HG03432 (cell line): ENCODE measurements around the gene ADARB2.

Source experiments
- ATAC-seq: cut with Tn5 transposase; IDR thresholded peaks from one replicate; pipeline ENCODE4 v1.9.1; 2021; ENCODE audit warnings: mild to moderate bottlenecking, moderate library complexity; ENCODE audit not compliant: unreplicated experiment

Gene ADARB2

DNA sequence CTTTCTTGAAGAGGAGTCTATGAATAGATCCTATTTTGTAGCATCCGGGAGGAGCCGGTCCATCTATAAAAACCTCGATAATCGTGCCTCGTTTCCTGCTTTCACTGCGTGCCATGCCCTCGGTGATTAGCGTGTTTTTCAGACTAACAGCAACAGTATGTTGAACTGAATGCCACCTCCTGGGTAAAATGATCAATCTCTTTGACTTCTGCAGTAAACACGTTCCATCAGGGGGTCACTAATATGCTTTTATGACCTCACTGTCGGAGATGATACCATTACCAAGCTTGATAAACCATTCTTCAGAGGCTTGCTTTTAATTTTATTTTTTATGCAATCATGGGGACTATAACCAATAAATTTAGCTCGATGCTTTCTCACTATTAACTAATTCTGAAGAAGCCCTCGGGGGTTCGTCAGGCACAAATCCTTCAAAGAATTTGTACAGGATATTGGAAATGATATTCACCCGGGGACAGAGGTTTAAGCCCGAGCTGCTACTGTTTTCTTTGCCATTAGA, 228.3 kb downstream of the ADARB2 start:
- ATAC-seq, result no peak

GRCh38 chr10:1508096-1508495, 229.2 kb downstream of the ADARB2 start:
- no peak for ATAC-seq

GRCh38 chr10:1507436-1507835, 229.9 kb downstream of the ADARB2 start:
- ATAC-seq, result no peak

DNA sequence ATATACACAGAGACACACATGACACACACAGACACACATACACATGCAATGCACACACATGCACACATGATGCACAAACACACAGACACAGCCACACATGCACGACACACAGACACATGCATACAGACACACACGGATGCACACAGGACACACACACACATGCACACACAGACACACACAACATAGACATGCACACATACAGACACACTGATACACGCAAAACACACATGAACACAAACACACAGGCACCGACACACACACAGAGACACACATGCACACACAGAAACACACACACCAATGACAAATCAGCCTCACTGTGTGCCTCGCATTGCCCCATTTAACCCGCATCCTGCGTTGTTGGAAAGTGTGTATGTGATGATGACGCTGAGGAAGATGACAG, 232.4 kb downstream of the ADARB2 start:
- ATAC-seq, result no peak

DNA sequence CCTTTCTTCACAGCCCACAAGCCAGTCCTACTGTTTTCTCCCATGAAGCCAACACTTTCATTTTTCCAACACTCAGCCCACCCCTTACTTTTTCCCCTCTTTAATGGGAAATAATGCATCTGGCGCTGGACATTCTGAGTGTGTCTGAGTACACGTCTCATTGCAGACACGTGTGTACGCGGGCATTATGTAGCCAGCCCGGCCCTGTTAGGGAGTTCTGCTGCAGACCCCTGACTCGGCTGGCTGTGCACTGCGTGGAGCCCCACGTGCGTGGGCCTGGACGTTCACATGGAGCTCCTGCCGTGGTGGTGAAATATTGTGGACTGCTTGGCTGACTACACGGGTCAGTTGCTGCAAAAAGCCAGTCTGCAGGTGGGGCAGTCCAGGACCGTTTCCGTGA, 233.0 kb downstream of the ADARB2 start:
- no peak for ATAC-seq

GRCh38 chr10:1502451-1502850, 234.9 kb downstream of the ADARB2 start:
- no peak for ATAC-seq

DNA sequence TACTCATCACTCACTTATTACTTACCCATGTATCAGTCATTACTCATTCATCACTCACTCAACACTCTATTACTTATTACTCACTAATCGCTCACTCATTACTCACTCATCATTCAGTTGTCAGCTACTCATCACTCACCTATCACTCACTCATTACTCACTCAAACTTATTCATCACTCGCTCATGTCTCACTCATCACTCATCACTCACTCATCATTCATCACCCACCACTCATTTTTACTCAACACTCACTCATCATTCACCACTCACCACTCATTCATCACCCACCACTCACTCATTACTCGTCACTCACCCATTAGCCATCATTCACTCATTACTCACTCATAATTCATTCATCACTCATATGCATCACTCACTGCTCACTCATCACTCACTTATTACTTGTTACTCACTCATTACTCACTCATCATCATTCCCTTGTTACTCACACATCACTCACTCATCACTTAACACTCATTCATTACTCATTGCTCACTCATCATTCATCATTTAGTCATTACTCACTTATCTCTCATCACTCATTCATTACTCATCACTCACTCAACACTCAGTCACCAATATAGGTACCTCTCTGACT, 237.9 kb downstream of the ADARB2 start:
- ATAC-seq, result no peak

- ATAC-seq, result no peak
Observed at GRCh38 chr10:1498746-1499358, 238.5 kb downstream of the ADARB2 start.

DNA sequence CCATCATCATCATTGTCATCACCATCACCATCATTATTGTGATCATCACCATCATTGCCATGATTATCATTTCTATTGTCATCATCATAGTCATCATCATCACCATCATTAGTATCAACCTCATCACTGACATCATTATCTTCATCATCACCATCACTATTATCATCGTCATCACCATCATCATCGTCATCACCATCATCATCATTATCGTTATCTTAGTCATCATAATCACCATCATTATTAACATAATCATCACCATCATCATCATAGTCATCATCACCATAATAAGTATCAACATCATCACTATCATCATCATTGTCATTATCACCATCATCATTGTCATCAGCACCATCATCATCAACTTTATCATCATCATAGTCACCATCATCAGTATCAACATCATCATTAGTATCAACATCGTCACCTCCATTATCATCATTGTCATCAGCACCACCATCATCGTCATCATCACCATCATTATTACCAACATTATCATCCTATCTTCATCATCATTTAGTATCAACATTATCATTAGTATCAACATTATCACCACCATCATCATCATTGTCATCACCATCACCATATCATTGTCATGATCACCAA, 241.3 kb downstream of the ADARB2 start:
- no peak for ATAC-seq

GRCh38 chr10:1492641-1493040, 244.7 kb downstream of the ADARB2 start:
- no peak for ATAC-seq

DNA sequence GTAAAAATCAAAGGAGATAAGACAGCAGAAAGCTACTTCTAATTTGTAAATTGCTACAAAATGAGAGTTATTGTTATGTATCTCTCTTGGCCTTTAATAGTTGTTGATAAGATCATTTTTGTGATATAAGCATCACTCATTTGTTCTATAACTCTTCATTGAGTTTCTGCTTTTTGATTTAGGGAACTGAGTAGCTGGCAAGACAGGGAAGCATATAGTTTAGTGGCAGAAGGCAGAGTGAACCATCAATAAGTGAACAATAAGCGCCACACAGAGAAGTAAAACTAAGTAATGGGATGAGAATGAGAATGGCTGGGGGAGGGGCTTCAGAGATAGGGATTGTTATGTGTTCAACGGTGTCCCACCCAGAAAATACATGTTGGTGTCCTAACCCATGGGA, 245.4 kb downstream of the ADARB2 start:
- ATAC-seq, result no peak

GRCh38 chr10:1489801-1490200, 247.5 kb downstream of the ADARB2 start:
- no peak for ATAC-seq

- peak; percentile 73 for ATAC-seq
Observed at GRCh38 chr10:1488970-1489548, 248.3 kb downstream of the ADARB2 start.

GRCh38 chr10:1486841-1487687, 250.3 kb downstream of the ADARB2 start:
- ATAC-seq, result no peak

DNA sequence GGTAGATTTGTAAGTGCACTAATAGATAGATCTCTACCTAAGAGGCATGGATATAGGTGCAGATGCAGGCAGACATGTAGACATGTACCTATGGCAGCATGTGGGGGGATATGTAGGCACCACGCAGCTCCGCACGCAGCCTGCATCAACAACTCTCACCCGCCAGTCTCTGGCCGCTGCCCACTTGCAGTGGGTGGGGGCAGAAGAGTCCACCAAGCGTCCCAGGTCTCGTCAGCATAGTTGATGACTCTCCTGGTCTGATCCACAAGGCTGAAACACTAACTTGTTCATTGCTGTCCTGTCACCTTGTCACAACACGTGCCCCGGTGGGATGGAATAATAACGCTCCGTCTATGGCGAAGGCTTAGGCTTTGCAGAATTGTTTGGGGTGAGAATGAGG, 252.0 kb downstream of the ADARB2 start:
- ATAC-seq, result no peak

- ATAC-seq, result no peak
Observed at GRCh38 chr10:1483826-1484225, 253.5 kb downstream of the ADARB2 start.

GRCh38 chr10:1483246-1483645, 254.1 kb downstream of the ADARB2 start:
- ATAC-seq, result no peak

DNA sequence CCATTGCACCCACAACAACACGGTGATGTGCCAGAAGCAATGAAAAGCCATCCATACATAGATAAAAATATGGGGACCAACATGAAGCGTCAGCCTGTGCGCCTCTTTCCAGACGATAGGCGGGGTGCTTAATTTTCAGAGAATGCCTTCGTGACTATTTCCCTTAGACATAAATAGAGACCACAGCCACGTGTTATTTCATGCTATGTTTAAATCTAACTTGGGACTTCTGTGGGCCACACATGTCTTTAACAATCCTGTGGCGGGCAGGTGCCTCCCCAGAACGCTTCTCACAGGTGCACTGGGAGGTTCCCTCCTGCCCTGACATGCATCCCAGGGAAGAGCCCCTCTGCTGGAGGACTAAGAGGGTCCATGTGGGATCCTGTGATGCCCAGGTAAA, 259.7 kb downstream of the ADARB2 start:
- no peak for ATAC-seq

- no peak for ATAC-seq
Observed at GRCh38 chr10:1476455-1476803, 260.9 kb downstream of the ADARB2 start.

DNA sequence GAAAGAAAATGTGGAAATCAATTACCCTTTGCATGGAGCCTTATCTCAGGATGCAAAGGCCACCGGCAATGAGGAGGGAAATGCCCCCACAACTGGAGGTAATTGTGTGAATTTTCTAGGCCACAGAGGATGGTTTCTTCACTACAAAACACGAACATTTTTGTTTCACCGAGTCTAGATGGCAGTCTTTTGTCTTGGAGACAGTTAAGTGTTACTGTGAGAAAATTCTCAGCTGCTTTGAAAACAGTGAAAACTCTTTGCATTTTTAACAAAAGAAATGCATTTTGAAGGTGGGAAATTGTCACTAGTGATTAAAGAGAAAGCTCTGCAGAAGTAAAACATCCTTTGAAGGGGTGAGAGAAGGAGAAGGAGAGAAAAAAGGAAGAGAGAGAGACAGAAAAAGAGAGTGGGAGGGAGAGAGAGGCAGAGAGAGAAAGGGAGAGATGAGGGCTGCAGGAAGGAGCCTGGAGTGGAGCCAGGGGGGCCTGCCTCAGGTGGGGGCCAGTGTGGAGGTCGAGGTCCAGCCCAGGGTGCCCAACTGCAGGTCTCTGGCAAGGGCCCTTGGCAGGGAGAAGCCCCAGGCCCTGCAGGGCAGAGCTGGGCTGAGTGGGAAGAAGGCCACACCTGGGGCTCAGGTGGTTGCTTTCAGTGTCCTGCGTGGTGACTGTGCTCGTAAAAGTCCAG, 261.4 kb downstream of the ADARB2 start:
- no peak for ATAC-seq
